Measurements from ENCODE around the gene MAML2. TPM values are rescaled to one million over a fixed set of nuclear protein-coding genes. Genes with fewer than 3 reads are reported as not detected.
A peak's percentile ranks its signal among the peaks of the same experiment; 100 is the strongest.

Gene MAML2
- total and polyA plus RNA-seq, 2 of the 13 experiments (the other 11 are each of a cell fraction or from before 2014, with no cell fraction given) = 2.3 to 25.9 TPM

- TF ChIP-seq ZNF577 (CRISPR knock-in tag; IDR thresholded peaks at IDR 0.05; ENCODE audit: borderline replicate concordance, low read depth) (no peak), HNRNPL (IDR thresholded peaks at IDR 0.05; ENCODE audit: low read depth, low read length) (0 out of 2 replicates have a peak, but pooled peaks have one; percentile 28), ZBTB20 (CRISPR knock-in tag; IDR thresholded peaks at IDR 0.05; ENCODE audit: borderline replicate concordance, low read depth) (peak; percentile 38; the same call in 1 of the 2 replicates), ZNF557 (CRISPR knock-in tag; IDR thresholded peaks at IDR 0.05) (no peak), HDAC1 (CRISPR knock-in tag; IDR thresholded peaks at IDR 0.05) (peak; percentile 31; the same call in 1 of the 2 replicates), ZNF563 (CRISPR knock-in tag; IDR thresholded peaks at IDR 0.05) (0 out of 2 replicates have a peak, but pooled peaks have one; percentile 37), RBAK (CRISPR knock-in tag; IDR thresholded peaks at IDR 0.05) (no peak), ZKSCAN8 (CRISPR knock-in tag; IDR thresholded peaks at IDR 0.05; ENCODE audit: borderline replicate concordance) (no peak), SIN3B (IDR thresholded peaks at IDR 0.05; ENCODE audit: low read length) (no peak), ZNF18 (CRISPR knock-in tag; IDR thresholded peaks at IDR 0.05; ENCODE audit: insufficient replicate concordance) (no peak), HMG20B (CRISPR knock-in tag; conservative IDR thresholded peaks at IDR 0.05) (no peak), ATRX (CRISPR knock-in tag; IDR thresholded peaks at IDR 0.05; ENCODE audit: borderline replicate concordance) (no peak), FOXA3 (CRISPR knock-in tag; IDR thresholded peaks at IDR 0.05) (no peak), TFDP2 (CRISPR knock-in tag; IDR thresholded peaks at IDR 0.05) (no peak), GABPB1 (CRISPR knock-in tag; IDR thresholded peaks at IDR 0.05) (peak; percentile 38; the same call in 1 of the 2 replicates), SMAD9 (CRISPR knock-in tag; IDR thresholded peaks at IDR 0.05) (no peak), ZNF367 (CRISPR knock-in tag; IDR thresholded peaks at IDR 0.05; ENCODE audit: borderline replicate concordance) (no peak), ZNF574 (CRISPR knock-in tag; IDR thresholded peaks at IDR 0.05) (no peak), ZNF768 (CRISPR knock-in tag; IDR thresholded peaks at IDR 0.05) (no peak; the same call in 1 of the 2 replicates), XRCC5 (optimal IDR thresholded peaks at IDR 0.05; ENCODE audit: low read length) (peak; percentile 40), ZNF414 (CRISPR knock-in tag; IDR thresholded peaks at IDR 0.05) (no peak), KDM2A (CRISPR knock-in tag; IDR thresholded peaks at IDR 0.05; ENCODE audit: borderline replicate concordance, low read depth) (peak; percentile 67), RFX3 (CRISPR knock-in tag; IDR thresholded peaks at IDR 0.05) (no peak), HOXD1 (CRISPR knock-in tag; IDR thresholded peaks at IDR 0.05) (no peak), HOXA9 (CRISPR knock-in tag; IDR thresholded peaks at IDR 0.05; ENCODE audit: borderline replicate concordance) (no peak)
Observed at GRCh38 chr11:96341211-96342013, 1.6 kb downstream of the MAML2 start (continued).
